ENCODE results near the gene HRAS. TPM values are rescaled to one million over a fixed set of nuclear protein-coding genes. Genes with fewer than 3 reads are reported as not detected.

Gene HRAS
- total RNA-seq, 1 donor from 2014 or later: 43.6 TPM

DNA sequence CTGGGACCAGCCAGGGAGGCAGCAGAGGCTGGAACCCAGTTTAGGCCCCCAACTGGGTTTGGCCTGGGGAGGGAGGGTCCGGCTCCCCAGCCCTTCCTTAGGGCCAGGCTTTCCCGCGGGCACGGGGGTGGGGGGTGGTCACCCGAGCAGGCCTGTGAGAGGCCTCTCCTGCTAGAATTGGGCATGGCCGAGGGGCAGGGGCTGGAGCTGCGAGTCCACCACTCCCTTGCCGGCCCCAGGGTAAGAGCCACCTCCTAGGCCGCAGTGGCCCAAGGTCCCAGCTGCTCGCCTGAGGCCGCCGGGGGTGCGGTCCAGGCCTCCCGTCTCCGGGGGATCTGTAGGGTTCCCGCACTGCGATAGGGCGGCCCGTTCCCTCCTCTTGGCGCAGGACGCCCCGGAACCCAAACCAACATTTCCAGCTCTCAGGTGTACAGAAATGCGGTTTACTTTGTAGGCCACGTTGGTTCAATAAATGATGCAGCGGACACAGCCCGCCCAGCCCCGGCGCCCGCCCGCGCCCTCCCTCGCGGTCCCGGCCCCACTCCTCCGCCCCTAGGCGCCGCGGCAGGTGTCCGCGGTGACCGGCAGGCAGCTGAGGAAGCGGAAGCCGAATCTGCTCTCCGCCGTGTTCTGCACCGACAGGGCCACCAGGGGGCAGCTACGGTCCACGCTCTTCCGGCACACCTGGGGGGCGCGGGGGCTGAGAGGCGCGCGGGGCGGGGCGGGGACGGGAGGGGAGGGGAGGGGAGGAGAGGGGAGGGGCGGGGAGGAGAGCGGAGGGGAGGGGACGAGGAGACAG, 19.3 kb upstream of the HRAS start:
- FAIRE-seq: no peak
- DNase-seq (ENCODE audit: low spot score in 2 of 2): peak; percentile 79 to 86

DNA sequence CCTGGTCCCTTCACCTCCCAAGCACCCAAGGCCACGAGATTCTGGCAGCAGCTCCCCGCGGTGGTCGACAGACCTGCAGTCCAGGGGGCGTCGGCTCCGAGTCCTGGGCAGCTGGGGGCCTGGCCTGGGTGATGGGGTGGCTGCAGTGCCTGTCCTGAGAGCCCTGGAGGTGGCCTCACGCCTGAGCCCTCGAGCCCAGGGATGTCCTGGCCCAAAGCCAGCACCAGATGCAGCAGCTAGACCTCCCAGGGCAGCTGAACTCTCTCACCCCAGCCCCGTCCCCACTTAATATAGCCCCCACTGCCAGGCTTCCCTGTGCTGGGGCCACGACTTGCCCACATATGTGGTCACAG, 18.6 kb upstream of the HRAS start:
- FAIRE-seq (no peak), DNase-seq (ENCODE audit: low spot score in 2 of 2) (no peak)

DNA sequence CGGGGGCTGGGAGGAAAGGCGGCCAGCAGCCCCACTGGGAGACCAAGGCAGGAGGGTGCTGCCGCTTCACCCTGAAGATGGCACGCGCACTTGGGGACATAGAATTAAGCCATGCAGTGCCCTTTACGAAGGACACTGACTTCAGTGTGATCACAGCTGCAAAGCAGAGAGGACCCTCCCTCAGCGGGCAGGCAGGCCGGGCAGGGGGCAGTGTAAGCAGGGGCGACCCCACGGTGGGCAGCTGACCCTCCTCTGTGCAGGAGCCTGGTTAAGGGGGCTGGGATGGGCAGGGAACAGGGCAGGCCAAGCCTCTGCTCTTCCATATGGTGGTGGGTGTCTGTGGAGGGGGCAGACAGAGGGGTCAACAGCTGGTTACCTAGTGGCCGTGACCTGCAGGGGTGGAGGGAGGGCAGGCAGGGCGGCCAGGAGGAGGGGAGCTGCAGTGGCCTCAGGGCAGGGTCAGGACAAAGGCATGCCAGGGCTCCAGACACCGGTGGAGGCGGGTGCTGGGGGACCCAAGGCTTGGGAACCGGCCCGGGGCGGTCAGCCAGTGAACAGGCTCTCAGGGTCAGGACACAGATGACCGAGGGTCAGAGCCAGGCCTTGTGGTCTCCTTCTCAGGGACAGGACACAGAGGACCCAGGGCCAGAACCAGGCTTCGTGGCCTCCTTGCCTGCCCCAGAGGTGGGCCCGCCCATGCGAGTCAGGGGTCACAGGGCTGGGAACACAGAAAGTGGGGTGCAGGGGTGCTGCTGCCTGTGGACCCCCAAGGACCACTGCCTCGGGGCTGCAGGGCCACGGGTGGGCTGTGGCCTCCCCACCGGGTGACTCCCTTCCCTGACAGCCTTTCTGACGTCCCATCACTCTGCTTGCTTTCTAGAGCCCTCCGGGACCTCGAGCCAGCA, 18.0 kb upstream of the HRAS start:
- FAIRE-seq (no peak), DNase-seq (ENCODE audit: low spot score in 2 of 2) (no peak)

DNA sequence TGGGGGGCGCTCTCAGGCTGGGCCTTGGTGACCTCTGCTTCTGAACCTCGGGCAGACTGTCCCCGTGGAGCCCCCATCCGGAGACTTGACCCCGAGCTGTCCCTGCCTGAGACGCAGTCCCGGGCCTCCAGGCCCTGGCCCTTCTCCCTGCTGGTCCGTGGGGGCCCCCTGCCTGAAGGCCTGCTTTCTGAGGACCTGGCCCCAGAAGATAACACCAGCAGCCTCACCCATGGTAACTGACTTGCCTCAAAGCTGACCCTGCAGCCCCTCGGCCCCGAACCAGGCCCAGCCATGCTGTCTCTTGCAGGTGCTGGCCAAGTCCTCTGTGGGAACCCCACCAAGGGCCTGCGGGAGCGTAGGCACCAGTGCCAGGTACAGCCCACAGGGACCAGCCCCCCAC, 16.2 kb upstream of the HRAS start:
- DNase-seq (ENCODE audit: low spot score in 2 of 2) (no peak), FAIRE-seq (no peak)

DNA sequence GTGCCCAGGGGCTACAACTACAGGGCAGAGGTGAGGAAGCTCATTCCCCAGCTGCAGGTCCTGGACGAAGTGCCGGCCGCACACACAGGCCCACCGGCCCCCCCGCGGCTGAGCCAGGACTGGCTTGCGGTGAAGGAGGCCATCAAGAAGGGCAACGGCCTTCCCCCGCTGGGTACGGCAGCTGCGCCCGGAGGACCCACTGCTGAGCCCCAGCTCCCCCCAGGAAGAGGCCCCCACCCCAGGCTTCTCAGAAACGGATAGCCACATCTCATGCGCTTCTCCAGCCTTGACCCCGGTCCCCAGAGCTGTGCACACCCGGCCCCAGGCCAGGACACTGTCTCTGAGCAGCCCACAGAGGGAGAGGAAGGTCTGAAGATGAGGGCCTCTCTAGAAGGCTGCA, 15.8 kb upstream of the HRAS start:
- no peak for FAIRE-seq
- DNase-seq (ENCODE audit: low spot score in 2 of 2): no peak

DNA sequence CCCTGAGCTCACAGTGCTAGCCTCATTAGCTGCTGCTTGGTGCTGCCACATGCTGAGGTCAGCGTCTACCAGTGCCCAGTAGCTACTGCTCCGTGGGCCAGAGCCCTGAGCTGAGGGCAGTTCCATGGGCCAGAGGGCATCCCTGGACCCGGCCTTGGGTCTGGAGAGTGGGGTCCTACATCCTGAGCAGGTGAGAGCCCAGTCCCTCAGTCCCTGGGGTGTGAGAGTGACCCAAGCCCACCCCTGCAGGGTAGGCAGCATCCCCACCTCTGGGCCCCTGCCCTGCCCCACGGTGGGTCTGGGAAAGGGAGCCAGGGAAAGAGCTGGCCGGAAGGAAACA, 15.3 kb upstream of the HRAS start:
- no peak for FAIRE-seq
- no peak for DNase-seq (ENCODE audit: low spot score in 2 of 2)

DNA sequence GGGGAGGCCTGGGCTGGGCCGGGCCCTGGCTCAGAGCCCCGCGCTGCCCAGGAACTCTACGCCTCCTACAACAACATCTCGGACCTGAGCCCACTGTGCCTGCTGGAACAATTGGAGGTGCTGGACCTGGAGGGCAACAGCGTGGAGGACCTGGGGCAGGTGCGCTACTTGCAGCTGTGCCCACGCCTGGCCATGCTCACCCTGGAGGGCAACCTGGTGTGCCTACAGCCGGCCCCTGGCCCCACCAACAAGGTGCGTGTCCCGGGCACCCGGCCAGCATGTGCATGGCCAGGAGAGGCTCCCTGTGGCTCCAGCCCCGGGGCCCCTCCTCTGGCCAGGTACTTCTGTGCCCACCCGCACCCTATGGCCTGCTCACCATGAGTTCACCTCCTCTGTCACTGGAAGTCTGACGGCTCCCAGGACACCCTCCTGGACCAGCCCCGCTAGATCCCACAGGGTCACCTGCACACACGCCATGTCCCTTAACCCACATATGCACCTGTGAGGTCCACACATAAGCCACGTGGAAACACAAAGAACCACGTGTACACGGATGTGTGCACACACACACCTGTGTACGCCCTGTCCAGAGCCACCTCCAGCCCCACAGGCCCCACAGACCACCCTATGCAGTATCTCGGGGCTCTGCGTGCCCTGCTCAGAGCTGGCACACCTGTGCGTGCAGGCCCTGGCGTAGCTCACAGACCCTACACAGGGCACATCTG, 14.8 kb upstream of the HRAS start:
- FAIRE-seq (no peak), DNase-seq (ENCODE audit: low spot score in 2 of 2) (no peak)

DNA sequence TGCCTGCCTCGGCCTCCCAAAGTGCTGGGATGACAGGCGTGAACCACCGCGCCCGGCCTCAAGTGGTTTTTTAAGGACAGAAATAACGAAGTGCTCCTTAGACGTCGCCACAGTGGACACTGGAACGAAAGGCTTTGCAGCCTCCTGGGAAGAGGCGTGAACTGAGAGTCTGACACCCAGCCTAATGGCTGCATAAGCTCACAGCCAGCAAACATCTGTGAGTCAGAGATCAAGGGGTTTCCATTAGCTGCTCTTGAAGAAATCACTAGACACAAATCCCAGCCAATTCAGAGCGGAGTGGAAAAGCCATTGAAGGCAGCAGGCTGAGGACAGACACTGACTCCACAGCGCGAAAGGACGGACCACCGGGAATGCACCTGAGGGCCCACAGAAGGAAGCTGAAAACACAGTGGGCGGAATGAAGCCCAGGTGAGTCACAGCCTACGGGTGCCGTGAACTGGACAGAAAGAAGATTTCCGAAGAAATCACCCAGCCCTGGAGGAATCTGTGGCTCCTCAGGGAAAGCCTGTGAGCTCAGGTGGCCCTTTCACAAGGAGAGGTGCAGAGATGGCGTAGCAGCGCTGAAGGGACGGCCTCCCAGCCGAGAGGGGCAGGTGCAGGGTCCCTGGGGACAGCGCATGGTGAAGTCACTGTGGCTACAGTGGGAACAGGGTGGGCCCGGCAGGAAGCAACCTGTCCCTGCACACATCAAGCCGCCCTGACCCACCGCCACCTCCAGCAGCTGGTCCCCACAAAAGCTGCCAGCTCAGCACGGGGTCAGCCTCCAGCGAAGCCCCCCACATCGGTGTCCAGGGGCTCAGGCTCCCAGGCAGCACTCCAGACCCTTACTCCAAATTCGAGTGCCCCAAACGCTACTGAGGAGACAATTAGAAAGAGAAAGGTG, 13.6 kb upstream of the HRAS start:
- no peak for FAIRE-seq
- DNase-seq (ENCODE audit: low spot score in 2 of 2): no peak

DNA sequence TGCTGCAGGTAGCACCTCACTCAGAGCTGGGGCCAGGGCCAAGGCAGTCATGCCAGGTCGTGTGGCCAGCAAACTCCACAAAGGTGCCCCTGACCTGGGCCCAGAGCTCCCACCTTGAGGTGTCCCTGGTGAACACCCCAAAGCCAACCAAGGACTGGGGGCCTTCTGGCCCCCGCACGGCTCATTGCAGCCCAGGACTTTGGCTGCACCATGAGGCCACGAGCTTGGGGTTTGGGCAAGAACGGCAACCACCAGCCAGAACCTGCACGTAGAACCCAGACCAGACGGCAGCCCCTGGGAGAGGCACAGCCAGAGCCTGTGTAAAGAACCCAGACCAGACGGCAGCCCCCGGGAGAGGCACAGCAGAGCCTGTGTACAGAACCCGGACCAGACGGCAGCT, 9.8 kb upstream of the HRAS start:
- FAIRE-seq: no peak
- no peak for DNase-seq (ENCODE audit: low spot score in 2 of 2)

DNA sequence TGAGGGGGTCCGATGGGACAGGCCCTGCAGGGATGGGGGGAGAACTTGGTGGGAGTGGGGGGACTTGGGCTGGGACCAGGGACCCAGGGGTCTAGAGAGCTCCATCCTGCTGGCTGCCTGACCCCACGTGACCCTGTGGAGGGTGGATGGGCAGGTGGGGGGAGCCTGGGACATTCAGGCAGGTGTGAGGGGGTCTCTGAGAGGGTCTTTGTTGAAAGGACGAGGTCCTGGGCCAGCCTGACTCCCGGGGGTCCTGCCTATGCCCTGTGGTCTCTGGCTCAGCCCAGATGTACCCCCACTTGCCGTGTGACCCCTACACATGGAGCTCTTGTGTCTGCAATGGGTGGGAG, 9.4 kb upstream of the HRAS start:
- no peak for FAIRE-seq
- no peak for DNase-seq (ENCODE audit: low spot score in 2 of 2)

DNA sequence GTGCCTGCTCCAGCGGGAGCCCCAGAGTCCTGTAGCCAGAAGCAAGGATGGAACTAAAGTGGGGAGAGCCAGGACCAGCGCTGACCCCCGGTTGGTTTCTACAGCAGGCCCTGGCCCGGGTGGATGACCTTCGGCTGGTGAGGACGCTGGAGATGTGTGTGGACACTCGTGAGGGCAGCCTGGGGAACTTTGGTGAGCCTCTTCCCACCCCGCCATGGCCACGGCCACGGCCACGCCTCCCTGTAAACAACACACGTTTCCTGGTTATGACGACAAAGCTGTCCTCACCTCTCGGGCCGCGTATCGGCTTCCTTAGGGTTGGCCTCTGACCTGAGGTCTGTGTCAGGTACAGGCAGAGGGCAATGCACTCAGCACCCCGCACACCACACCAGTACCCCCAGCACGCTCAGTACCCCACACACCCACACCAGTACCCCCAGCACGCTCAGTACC, 6.1 kb upstream of the HRAS start:
- FAIRE-seq (no peak), DNase-seq (ENCODE audit: low spot score in 2 of 2) (no peak)

DNA sequence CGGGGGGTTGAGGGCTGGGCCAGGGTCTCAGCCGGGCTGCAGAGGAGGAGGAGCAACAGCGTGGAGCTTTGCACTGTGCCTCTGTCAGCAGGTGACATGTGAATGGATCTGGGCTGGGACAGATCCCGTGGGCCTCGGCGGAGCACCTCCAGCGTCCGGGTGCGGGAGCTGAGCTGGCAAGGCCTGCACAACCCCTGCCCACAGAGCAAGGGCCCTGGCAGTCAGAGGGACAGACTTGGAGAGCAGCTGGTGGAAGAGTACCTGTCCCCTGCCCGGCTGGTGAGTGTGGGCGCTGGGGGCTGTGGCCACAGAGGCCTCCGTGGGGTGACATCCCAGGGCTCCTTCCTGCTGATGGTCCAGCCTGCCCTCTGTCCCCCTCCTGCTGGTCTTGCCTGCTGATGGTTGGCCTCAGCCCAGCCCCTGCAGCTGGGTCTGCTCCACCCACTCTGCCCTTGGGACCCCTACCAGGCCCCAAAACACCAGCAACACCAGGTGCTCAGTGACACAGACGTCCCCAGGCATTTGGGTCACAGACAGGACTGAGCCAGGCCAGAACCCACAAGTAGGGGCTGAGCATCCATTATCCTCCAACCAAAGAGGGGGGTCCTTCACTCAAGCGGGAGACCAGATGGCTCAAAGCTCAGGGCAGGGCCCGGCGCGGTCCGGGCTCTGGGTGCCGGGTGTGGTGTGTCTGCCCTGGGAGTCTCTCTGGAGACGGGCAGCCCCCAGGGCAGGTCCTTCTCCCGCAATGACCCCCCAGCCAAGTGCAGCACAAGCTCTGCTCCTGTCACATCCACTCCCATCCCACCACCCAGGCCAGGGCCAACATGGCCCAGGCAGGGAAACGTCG, 5.4 kb upstream of the HRAS start:
- FAIRE-seq (no peak), DNase-seq (ENCODE audit: low spot score in 2 of 2) (no peak)

DNA sequence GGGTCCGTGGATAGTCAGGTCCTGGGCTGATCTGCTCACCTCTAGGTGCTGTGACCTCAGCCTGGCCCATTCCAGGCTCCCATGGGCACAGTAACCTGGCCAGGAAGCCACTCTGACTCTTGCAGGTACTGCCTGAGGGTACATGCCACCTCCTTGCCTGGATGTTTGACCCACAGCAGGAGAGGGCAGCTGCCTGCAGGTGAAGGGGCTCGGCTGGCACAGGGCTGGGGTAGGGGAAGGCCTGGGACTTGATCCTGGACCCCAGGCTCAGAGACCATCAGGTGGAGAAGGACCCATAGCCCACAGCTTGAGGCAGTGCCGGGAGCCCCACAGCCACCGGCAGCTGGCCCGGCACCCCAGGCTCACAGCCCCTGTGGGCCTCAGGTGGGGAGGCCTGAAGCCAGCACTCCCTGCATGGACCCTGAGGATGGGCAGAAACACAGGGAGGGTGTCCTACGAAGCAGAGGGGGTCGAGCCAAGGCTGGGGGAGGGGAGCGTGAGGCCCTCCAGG, 4.7 kb upstream of the HRAS start:
- FAIRE-seq: no peak
- DNase-seq (ENCODE audit: low spot score in 2 of 2): no peak

DNA sequence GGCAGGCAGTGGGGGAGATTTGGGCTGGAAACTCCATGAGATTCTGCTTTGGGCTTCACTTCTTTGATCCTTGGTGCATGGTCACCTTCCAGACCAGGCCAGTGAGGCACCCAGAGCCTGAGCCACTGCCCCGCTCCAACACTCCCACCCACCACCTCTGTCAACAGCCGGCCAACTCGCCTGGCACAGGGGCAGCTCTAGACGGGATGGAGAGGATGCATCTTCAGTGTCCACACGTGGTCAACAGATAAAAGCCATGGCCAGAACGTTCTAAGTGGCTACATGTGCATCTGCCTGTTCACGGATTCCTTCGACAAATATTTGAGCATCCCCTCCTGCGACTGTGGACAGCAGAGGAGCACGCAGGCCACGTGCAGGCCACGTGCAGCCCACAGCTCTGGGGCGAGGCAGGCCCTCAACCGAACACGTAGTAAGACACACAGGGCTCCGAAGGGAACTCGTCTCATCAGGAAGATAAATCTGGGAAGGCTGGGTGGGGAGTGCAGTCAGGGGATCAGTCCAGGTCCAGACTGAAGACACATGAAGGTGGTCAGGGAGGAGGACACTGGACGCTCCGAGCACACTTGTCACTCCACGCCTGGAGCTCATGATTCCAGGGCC, 3.2 kb upstream of the HRAS start:
- DNase-seq (ENCODE audit: low spot score in 2 of 2): no peak
- FAIRE-seq: no peak

DNA sequence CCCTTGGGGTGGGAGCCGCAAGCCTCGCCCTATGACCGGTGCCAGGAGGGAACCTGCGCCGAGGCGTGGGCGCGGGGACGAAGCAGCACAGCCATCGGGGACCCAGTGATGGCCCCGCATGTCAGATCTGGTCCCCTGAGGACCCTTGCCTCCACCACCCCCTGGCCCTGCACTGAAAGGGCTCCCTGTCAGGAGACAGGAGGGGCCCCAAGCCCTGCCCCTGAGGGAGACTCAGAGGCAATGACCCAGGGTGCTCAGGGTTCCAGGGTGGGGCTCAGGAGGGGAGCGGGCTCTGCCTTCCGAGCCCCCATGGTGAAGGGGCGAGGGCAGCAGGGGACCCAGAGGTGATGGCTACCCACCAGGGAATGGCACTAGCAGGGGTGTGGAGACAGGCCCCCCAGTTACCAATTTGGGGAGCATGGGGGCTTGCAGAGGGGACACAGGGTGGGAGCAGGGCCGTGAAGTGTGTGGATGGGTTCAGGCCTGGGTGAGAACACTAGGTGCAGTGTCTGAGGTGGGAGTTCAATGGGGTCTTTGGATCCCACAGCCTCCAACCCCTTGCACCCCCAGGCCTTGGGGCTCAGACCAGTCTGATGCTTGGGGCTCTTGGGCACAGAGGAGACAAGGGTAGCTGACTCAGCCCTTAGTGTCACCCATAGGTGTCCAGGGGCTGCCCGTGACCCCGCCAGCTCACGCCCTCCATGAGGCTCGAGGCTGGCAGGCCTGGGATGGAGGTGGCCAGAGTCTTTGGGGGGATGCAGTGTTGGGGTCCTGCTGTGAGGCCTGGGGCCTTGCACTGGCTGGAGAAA, 2.5 kb upstream of the HRAS start:
- FAIRE-seq (no peak), DNase-seq (ENCODE audit: low spot score in 2 of 2) (no peak)

DNA sequence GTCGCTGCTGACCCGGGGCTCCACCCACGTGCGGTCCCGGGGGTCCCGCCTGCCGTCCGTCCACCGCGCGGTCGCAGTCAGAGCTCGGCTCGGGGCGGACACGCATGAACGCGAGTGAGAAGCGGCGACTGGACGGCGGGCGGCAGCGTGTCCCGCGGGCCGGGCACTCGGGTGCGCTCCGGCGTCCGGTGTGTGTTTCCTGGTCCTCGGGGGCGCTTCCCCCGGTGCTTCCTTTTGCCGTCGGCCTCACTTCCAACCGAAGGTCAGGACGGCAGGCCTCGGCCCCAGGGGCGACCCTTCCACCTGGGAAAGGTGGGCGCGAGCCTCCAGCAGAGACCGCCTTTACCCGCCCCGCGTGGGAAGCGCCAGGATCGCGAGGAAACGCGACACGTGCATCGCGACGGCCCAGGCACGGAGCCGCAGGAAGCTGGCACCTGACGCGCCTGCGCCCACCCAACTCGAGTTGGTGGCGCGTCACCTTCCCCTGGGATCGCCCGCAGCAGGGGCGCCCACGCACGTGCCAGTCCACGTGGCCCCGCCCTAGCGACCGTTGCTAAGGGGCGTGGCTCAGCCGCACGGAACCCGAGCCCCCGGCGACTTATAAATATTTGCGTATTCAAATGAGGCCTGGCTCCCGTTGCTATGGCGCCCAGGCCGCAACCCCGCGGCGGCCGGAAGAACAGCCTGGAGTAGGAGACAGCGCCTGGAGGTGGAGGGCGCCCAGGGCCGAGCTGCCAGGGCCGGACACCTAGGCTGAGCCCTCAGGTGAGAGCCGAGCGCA, 1.7 kb upstream of the HRAS start, which contains the start of gene LRRC56:
Gene LRRC56 (plus strand): TSS at position 687 of the 781 bp plus-strand sequence. CDS start 3,158 bp downstream, outside the sequence.
- DNase-seq (ENCODE audit: low spot score in 2 of 2) (peak; percentile 80 to 92), FAIRE-seq (no peak)

DNA sequence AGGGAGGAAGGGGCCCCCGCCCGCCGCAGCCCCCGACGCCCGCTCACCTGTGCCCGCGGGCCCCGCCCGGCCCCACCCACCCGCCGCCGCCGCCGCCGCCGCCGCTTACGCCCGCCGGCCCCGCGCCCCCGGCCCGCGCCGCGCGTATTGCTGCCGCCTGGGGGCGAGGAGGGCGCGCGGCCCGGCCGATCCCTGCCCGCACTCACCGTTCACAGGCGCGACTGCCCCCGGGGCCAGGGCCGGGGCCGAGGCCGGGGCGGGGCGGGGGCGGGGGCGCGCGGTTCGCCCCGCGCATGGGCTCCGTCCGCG, 212 bp downstream of the HRAS start:
- DNase-seq (ENCODE audit: low spot score in 2 of 2): no peak
- no peak for FAIRE-seq
